Loucy (cell line): ENCODE data around the gene MKNK2.

ENCODE experiments used
- H2AFZ ChIP-seq: fragments of 200-600 bp; sonication (generic); 2 replicates; pipeline ENCODE4 v1.6.0; 2016; ENCODE audit warnings: antibody characterized with exemption, mild to moderate bottlenecking, low read length, moderate library complexity
- H3F3A ChIP-seq: fragments of 200-600 bp; 2 replicates; pipeline ENCODE4 v1.6.0; 2016; ENCODE audit warnings: antibody characterized with exemption, low read depth, mild to moderate bottlenecking
- H3K27me3 ChIP-seq: fragments of 200-600 bp; sonication (generic); 2 replicates; pipeline ENCODE4 v1.6.1; 2014; ENCODE audit warnings: low read length, mild to moderate bottlenecking; ENCODE audit not compliant: insufficient read depth, poor library complexity, severe bottlenecking
- H3K36me3 ChIP-seq: fragments of 200-600 bp; sonication (generic); 2 replicates; pipeline ENCODE4 v1.6.1; 2016; ENCODE audit warnings: low read length; ENCODE audit not compliant: insufficient read depth
- H3K4me1 ChIP-seq: fragments of 200-600 bp; sonication (generic); 2 replicates; pipeline ENCODE4 v1.5.1; 2014; ENCODE audit warnings: low read length, mild to moderate bottlenecking; ENCODE audit not compliant: insufficient read depth, poor library complexity, severe bottlenecking
- H3K4me2 ChIP-seq: fragments of 200-600 bp; sonication (generic); 2 replicates; pipeline ENCODE4 v1.6.0; 2014; ENCODE audit warnings: antibody characterized with exemption, low read length, low read depth, mild to moderate bottlenecking; ENCODE audit not compliant: poor library complexity, severe bottlenecking
- H3K4me3 ChIP-seq: fragments of 200-600 bp; sonication (generic); 2 replicates; pipeline ENCODE4 v1.5.1; 2014; ENCODE audit warnings: low read length, mild to moderate bottlenecking, mixed read lengths; ENCODE audit not compliant: poor library complexity, severe bottlenecking
- H3K79me2 ChIP-seq: fragments of 200-600 bp; sonication (generic); 2 replicates; pipeline ENCODE4 v1.6.1; 2014; ENCODE audit warnings: low read length; ENCODE audit not compliant: insufficient read depth
- H3K9ac ChIP-seq: fragments of 200-600 bp; sonication (generic); 2 replicates; pipeline ENCODE4 v1.6.0; 2014; ENCODE audit warnings: mild to moderate bottlenecking, low read depth, low read length, moderate library complexity; ENCODE audit not compliant: poor library complexity, severe bottlenecking
- H3K9me2 ChIP-seq: fragments of 200-600 bp; sonication (generic); replicated peaks from 2 replicates; pipeline ENCODE4 v1.6.1; 2016; ENCODE audit warnings: low read depth, low read length, mixed read lengths
- H3K9me3 ChIP-seq: fragments of 200-600 bp; sonication (generic); 2 replicates; pipeline ENCODE4 v1.6.1; 2014; ENCODE audit warnings: mild to moderate bottlenecking, antibody characterized with exemption, low read length, low read depth; ENCODE audit not compliant: insufficient read depth
- H4K20me1 ChIP-seq: fragments of 200-600 bp; sonication (generic); 2 replicates; pipeline ENCODE4 v1.6.0; 2014; ENCODE audit warnings: antibody characterized with exemption, low read length, mild to moderate bottlenecking; ENCODE audit not compliant: insufficient read depth, poor library complexity, severe bottlenecking
- EZH2phosphoT487 ChIP-seq: fragments of 200-600 bp; IDR thresholded peaks from 2 replicates; pipeline ENCODE4 v1.6.1; 2018; ENCODE audit warnings: antibody characterized with exemption, mild to moderate bottlenecking, moderate library complexity, borderline replicate concordance
- TF ChIP-seq, protein P1 (sequence below): fragments of 200-600 bp; sonication (generic); conservative IDR thresholded peaks from 2 replicates; pipeline ENCODE4 v1.5.1; 2014; ENCODE audit warnings: mild to moderate bottlenecking, antibody characterized with exemption, low read length

Gene MKNK2

DNA sequence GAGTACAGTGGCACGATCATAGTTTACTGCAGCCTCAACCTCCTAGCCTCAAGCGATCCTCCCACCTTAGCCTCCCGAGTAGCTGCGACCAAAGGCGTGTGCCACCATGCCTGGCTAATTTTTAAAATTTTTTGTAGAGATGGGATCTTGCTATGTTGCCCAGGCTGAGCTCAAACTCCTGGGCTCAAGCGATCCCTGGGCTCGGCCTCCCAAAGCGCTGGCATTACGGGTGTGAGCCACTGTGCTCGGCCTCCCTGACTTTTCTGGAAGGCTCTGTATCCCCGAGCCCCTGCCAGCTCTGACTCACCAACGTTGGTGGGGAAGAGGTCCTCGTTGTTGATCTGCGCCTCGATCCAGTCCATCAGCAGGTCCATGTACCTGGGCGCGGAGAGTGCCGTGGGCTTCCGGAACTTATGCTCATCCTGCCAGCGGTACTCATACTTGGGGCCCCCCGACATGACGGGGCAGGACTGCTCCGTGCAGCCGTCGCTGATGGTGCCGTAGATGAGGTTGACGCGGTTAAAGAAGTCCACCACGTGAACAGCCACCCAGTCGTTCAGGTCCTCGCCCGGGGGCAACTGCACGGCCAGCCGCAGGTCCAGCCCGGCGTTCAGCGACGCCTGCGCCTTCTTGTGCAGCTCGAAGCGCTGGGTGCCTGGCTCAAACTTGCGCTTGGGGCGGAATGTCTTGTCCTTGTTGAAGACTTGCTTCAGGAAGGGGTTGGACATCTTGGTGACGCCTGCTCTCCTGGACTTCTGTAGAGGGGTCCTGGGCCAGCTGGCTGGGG, 27.0 kb upstream of the MKNK2 start:
- Histone ChIP-seq H3K9me3 (no peaks in the 10 kb centered on the region), H3K79me2 (peaks cover 82% of the 10 kb centered on the region), H4K20me1 (peaks cover 55% of the 10 kb centered on the region), H3K27me3 (no peaks in the 10 kb centered on the region), H3K4me2 (no peak overlapping the region), H3K9ac (no peak overlapping the region), H3K4me1 (peaks cover 30% of the 10 kb centered on the region), H3F3A (no peaks in the 10 kb centered on the region), H3K4me3 (no peak overlapping the region), H3K9me2 (no peaks in the 10 kb centered on the region), H3K36me3 (peaks cover 51% of the 10 kb centered on the region), H2AFZ (no peak overlapping the region)
- TF ChIP-seq EZH2phosphoT487 = no peak
- TF ChIP-seq, protein P1, sequence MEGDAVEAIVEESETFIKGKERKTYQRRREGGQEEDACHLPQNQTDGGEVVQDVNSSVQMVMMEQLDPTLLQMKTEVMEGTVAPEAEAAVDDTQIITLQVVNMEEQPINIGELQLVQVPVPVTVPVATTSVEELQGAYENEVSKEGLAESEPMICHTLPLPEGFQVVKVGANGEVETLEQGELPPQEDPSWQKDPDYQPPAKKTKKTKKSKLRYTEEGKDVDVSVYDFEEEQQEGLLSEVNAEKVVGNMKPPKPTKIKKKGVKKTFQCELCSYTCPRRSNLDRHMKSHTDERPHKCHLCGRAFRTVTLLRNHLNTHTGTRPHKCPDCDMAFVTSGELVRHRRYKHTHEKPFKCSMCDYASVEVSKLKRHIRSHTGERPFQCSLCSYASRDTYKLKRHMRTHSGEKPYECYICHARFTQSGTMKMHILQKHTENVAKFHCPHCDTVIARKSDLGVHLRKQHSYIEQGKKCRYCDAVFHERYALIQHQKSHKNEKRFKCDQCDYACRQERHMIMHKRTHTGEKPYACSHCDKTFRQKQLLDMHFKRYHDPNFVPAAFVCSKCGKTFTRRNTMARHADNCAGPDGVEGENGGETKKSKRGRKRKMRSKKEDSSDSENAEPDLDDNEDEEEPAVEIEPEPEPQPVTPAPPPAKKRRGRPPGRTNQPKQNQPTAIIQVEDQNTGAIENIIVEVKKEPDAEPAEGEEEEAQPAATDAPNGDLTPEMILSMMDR = no peak

DNA sequence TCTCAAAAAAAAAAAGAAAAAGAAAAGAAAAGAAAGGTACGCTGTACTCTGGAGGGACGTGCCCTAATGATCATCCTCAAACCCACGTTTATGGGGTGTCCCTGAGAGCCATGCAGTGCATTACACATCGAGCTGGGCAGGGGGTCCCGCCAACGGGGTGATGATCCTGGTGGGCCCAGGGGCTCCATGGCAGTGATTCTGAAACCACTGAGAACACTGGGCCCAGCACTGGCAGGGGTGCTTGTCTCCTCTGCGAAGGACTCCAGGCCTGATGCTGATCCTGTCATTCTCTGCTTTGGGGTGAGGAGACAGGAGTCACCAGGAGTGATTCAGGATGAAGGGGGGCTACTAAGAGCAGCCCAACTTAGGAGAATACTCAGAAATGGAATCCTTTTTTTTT, 26.4 kb upstream of the MKNK2 start:
- no peak overlapping the region for H2AFZ ChIP-seq
- H3K9me3 ChIP-seq = no peaks in the 10 kb centered on the region
- H3K4me1 ChIP-seq = peaks cover 23% of the 10 kb centered on the region
- H3K9ac ChIP-seq = no peak overlapping the region
- TF ChIP-seq, protein P1 = no peak
- no peak for TF ChIP-seq EZH2phosphoT487
- peaks cover 58% of the 10 kb centered on the region for H3K36me3 ChIP-seq
- H3K27me3 ChIP-seq = no peaks in the 10 kb centered on the region
- no peaks in the 10 kb centered on the region for H3K9me2 ChIP-seq
- H3K4me2 ChIP-seq = no peak overlapping the region
- peaks cover 76% of the 10 kb centered on the region for H3K79me2 ChIP-seq
- peaks cover 49% of the 10 kb centered on the region for H4K20me1 ChIP-seq
- no peak overlapping the region for H3K4me3 ChIP-seq
- no peaks in the 10 kb centered on the region for H3F3A ChIP-seq

DNA sequence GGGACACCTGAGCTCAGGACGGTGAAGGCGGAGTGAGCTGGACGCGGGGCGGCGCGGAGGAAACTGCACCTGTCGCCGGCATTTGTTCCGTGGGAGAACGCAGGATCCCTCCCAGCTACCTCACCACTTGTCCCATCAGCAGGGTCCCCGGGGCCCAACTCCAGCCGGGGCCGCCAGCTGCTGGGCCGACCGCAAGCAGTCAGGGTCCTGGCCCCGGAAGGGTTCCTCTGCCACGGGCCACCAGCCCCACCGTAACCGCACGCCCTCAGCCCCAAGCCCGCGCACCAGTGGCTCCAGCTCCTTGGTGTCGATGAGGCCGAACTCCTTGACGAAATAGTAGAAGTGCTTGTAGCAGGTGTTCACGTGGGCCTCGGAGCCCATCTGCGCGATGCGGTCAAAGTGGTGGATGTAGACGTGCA, 25.5 kb upstream of the MKNK2 start:
- no peak for TF ChIP-seq EZH2phosphoT487
- TF ChIP-seq, protein P1 = no peak
- no peak overlapping the region for H3K4me2 ChIP-seq
- peaks cover 64% of the 10 kb centered on the region for H3K36me3 ChIP-seq
- no peaks in the 10 kb centered on the region for H3K9me3 ChIP-seq
- no peaks in the 10 kb centered on the region for H3K9me2 ChIP-seq
- no peak overlapping the region for H3K9ac ChIP-seq
- H3K27me3 ChIP-seq = no peaks in the 10 kb centered on the region
- H3K4me3 ChIP-seq = no peak overlapping the region
- no peaks in the 10 kb centered on the region for H3F3A ChIP-seq
- peaks cover 41% of the 10 kb centered on the region for H4K20me1 ChIP-seq
- H2AFZ ChIP-seq = no peak overlapping the region
- peaks cover 15% of the 10 kb centered on the region for H3K4me1 ChIP-seq
- peaks cover 67% of the 10 kb centered on the region for H3K79me2 ChIP-seq
